Adipose tissue (tissue), 3 donors: ENCODE data around the gene NOL4L. TPM values are rescaled to one million over a fixed set of nuclear protein-coding genes. Genes with fewer than 3 reads are reported as not detected.

ENCODE experiments used
- H3K27ac ChIP-seq: one replicate; pipeline ENCODE4 v1.5.1; 2013; ENCODE audit warnings: low read depth, low read length
- WGBS, 3 donors: extraction: QIAGEN DNeasy Blood & Tissue Kit; methylation state at CpG; one replicate each; pipeline ENCODE4 v1.1.7; 2013; 5-methylcytosine and 5-hydroxymethylcytosine counted together
- polyA plus RNA-seq, 3 donors: library from polyadenylated mRNA; stranded (reverse); fragments of 200-250 nt; gene quantifications; one replicate each; pipeline ENCODE4 v1.2.3, GENCODE V29; 2013
- donor health status: healthy with polysubstance abuse.
- donor health status: Bipolar disorder and iron deficiency.
- donor health status: healthy.

NOL4L gene
- polyA plus RNA-seq, 3 donors: 5.3 to 9.9 (median 7.6) TPM

DNA sequence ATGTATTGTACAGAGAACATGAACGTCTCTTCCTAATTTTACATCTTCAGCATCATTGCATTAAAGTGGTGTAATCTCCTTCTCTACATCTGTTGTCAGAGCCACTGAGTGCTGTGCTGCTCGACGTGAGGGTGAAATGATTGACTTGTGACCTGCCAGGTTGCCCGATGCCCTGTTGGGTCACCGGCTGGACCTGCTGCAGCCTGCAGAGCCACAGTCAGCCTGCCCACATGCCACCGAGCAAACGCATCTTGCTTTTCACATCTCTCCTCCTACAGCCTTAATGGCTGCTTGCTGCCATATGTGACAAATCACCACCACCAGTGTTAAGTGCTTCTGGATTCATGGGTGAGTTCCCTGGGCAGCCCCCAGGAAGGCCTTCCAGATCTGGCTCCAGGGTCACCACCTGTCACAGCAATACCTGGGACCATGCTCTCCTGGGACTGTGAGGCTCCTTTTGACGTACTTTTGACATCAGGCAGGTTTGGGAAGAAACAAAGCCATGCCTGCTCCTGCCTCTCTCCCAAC lies 146.7 kb downstream of the NOL4L start:
- H3K27ac ChIP-seq: no peak overlapping the region
- WGBS, 3 donors: 81 to 90% (median 89%) methylated on average over 8 of the region's 8 CpGs

DNA sequence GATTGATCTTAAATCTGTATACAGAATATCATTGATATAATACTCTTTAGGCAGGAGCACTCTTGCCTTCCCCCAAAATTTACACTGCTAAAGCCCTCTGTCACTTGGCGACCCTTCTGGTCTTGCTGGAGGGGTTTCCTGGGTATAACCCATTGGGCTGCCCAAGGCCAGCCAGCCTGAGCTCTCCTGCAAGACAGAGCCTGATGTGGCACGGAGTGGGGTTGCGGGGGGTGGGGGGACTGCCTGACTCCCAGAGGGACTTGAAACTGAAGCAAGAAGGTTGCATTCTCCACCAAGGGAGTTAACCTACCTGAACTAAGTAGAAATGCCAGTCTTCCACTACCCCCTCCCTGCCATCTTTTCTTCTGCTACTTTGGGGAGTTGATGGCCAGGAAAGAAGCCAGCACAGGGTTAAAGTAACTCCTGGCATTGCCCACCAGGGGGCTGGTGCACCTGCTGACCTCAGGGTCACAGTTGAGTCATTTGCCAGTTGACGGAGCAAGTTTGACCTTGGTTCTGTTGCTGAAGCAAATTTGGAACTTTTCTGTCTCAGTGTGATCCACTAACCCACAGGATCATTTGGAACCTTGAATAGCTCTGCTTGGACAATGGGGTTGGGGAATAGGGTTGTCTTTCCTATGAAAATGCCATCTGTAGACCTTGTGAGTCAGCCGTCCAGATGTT lies 147.6 kb downstream of the NOL4L start:
- 68 to 82% (median 80%) methylated on average over 5 of the region's 5 CpGs for WGBS, 3 donors
- H3K27ac ChIP-seq: no peak overlapping the region

DNA sequence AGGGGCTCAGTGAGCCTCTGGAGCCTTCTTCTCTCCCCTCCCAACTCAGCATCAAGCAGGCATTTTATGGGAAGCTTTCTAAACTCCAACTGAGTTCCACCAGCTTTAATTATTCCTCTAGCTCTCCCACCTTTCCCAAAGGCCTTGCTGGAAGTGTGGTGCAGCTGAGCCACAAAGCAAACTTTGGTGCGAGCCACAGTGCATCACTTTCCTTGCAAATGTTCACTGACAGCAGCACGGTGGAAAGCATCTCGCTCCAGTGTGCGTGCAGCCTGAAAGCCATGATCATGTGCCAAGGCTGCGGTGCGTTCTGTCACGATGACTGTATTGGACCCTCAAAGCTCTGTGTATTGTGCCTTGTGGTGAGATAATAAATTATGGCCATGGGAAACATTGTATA lies 148.2 kb downstream of the NOL4L start:
- H3K27ac ChIP-seq: no peak overlapping the region
- 92 to 98% (median 96%) methylated on average over 7 of the region's 7 CpGs for WGBS, 3 donors

DNA sequence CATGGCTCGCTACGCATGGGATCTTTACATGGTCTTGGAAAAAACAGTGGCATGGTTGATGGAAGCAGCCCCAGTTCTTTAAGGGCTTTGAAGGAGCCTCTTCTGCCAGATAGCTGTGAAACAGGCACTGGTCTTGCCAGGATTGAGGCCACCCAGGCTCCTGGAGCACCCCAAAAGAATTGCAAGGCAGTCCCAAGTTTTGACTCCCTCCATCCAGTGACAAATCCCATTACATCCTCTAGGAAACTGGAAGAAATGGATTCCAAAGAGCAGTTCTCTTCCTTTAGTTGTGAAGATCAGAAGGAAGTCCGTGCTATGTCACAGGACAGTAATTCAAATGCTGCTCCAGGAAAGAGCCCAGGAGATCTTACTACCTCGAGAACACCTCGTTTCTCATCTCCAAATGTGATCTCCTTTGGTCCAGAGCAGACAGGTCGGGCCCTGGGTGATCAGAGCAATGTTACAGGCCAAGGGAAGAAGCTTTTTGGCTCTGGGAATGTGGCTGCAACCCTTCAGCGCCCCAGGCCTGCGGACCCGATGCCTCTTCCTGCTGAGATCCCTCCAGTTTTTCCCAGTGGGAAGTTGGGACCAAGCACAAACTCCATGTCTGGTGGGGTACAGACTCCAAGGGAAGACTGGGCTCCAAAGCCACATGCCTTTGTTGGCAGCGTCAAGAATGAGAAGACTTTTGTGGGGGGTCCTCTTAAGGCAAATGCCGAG lies 148.8 kb downstream of the NOL4L start:
- WGBS, 3 donors: 92 to 97% (median 95%) methylated on average over 11 of the region's 11 CpGs
- no peak overlapping the region for H3K27ac ChIP-seq

DNA sequence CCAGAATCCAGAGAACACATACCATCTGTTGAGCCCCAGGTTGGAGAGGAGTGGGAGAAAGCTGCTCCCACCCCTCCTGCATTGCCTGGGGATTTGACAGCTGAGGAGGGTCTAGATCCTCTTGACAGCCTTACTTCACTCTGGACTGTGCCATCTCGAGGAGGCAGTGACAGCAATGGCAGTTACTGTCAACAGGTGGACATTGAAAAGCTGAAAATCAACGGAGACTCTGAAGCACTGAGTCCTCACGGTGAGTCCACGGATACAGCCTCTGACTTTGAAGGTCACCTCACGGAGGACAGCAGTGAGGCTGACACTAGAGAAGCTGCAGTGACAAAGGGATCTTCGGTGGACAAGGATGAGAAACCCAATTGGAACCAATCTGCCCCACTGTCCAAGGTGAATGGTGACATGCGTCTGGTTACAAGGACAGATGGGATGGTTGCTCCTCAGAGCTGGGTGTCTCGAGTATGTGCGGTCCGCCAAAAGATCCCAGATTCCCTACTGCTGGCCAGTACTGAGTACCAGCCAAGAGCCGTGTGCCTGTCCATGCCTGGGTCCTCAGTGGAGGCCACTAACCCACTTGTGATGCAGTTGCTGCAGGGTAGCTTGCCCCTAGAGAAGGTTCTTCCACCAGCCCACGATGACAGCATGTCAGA lies 149.6 kb downstream of the NOL4L start:
- 94 to 96% (median 95%) methylated on average over 12 of the region's 12 CpGs for WGBS, 3 donors
- H3K27ac ChIP-seq: no peak overlapping the region

DNA sequence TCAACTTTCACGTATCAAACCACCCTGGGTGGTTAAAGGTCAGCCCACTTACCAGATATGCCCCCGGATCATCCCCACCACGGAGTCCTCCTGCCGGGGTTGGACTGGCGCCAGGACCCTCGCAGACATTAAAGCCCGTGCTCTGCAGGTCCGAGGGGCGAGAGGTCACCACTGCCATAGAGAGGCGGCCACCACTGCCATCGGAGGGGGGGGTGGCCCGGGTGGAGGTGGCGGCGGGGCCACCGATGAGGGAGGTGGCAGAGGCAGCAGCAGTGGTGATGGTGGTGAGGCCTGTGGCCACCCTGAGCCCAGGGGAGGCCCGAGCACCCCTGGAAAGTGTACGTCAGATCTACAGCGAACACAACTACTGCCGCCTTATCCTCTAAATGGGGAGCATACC lies 150.7 kb downstream of the NOL4L start:
- no peak overlapping the region for H3K27ac ChIP-seq
- WGBS, 3 donors: 86 to 88% (median 87%) methylated on average over 19 of the region's 19 CpGs

DNA sequence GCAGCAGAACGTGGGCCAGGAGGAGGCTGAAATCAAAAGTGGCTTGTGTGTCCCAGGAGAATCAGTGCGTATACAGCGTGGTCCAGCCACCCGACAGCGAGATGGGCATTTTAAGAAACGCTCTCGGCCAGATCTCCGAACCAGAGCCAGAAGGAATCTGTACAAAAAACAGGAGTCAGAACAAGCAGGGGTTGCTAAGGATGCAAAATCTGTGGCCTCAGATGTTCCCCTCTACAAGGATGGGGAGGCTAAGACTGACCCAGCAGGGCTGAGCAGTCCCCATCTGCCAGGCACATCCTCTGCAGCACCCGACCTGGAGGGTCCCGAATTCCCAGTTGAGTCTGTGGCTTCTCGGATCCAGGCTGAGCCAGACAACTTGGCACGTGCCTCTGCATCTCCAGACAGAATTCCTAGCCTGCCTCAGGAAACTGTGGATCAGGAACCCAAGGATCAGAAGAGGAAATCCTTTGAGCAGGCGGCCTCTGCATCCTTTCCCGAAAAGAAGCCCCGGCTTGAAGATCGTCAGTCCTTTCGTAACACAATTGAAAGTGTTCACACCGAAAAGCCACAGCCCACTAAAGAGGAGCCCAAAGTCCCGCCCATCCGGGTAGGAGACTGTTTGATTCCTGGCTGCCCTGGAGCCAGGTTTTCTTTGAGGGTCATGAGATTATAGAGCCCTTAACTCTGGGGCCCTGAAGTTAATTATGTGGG lies 151.7 kb downstream of the NOL4L start:
- 65 to 85% (median 74%) methylated on average over 20 of the region's 20 CpGs for WGBS, 3 donors
- H3K27ac ChIP-seq: no peak overlapping the region

DNA sequence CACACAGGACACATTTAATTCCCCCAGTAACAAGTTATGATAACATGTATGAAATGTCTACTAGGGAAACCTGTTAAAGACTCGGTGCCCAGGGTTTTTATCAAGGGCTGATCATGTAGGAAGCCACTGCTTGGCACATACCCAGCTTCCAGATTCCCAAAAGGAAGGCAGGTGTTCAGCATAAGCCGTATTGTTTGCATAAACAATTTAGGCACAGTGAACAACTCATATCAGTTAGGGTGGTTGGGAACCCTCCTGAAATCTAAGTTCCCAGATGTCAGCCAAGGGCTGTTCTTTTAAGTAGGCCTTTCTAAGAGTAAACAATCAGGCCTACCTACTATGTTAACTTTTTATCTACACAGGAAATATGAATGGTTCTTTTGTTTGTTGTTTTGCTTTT lies 152.9 kb downstream of the NOL4L start:
- 16 to 66% (median 62%) methylated on average over 2 of the region's 2 CpGs for whole genome bisulfite sequencing, 3 donors
- no peak overlapping the region for H3K27ac ChIP-seq

DNA sequence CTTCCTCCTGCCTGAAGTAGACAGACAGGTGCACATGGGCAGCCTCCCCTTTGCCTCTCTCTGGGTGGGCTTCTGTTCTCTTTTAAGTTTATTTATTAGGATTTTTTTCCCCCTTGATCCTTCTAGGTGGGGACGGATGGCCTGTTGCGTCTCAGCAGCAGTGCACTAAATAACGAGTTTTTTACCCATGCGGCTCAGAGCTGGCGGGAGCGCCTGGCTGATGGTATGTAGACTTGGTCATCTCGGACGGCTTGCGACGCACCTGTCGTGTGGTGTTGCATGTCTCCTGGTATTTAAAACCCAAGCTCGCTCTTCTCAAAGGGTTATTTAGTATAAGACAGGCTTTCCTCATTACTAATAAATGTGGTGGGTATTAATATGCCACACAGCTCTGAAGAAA lies 153.7 kb downstream of the NOL4L start:
- no peak overlapping the region for H3K27ac ChIP-seq
- WGBS, 3 donors: 96 to 98% (median 96%) methylated on average over 12 of the region's 12 CpGs

DNA sequence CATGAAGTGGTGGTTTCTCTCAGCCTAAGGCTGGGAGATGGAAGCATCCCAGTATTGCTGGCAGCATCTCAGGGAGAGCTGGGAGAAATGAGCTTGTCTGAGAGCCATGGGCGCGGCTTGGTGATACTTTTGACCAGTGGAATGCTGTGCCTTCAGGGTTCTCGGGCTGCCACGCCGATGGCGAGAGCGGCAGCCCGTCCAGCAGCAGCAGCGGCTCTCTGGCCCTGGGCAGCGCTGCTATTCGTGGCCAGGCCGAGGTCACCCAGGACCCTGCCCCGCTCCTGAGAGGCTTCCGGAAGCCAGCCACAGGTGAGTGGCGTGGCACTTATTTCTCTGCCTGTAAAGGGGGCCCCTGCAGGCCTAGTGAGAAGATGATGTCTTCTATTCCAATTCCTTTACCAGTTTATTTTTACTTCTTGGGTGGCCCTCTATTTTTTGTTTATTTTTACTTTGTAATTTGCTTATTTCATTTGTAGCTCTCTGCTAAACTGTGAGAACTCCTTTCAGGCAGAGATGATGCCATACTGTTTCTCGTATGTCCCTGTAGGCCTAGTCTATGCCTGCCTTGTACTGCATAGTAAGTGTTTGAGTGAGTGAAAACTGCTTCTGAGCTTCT lies 155.3 kb downstream of the NOL4L start:
- 97 to 98% (median 97%) methylated on average over 16 of the region's 16 CpGs for WGBS, 3 donors

DNA sequence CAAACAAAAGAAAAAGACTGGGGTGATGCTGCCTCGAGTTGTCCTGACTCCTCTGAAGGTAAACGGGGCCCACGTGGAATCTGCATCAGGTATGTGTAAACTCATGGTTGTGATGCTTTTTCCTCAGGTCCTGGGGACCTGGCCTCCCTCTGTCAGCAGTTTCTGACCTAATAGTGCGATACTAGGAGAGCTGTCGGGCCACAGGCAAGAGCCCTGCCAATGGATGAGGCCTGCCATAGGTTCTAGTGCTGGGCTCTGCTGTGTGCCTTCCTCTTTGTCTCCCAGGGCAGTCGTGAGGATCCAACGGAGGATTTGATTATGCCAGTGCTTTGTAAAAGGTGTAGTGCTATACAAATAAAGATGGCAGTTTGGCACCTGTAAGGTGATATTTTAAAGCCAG lies 155.8 kb downstream of the NOL4L start:
- 84 to 94% (median 90%) methylated on average over 7 of the region's 7 CpGs for WGBS, 3 donors
- no peak overlapping the region for H3K27ac ChIP-seq

More for the DNA sequence above, 155.3 kb downstream of the NOL4L start:
- H3K27ac ChIP-seq: no peak overlapping the region

DNA sequence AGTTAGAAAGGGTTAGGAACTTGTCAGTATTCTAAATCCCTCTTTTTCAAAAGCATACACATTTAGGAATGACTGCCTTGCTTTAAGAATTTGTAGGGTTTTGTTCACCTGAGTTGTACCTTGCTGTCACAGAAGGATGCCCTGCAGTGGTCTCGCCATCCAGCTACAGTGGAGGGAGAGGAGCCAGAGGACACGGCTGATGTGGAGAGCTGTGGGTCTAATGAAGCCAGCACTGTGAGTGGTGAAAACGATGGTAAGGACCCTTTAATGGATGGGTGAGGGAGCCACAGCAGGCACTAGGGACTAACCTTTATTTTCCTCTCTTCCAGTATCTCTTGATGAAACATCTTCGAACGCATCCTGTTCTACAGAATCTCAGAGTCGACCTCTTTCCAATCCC lies 157.1 kb downstream of the NOL4L start:
- no peak overlapping the region for H3K27ac ChIP-seq
- WGBS, 3 donors: 90 to 96% (median 91%) methylated on average over 6 of the region's 6 CpGs

DNA sequence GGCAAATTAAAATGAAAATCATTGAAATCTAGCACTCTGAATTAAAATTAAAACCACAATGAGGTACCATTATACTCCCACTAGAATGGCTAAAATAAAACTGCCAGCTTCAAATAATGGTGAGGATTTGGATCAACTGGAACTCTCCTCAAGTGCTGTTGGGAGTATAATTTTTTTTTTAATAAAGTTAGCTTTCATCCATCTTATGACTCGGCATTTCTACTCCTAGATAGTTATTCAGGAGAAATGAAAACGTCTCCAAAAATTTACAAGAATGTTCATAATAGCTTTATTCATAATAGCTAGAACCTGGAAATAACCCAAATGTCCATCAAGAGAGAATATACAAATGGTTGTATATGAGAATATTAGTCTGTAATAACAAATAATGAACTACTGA lies 163.8 kb downstream of the NOL4L start:
- 46 to 61% (median 53%) methylated on average over 2 of the region's 2 CpGs for WGBS, 3 donors
- H3K27ac ChIP-seq: no peak overlapping the region

DNA sequence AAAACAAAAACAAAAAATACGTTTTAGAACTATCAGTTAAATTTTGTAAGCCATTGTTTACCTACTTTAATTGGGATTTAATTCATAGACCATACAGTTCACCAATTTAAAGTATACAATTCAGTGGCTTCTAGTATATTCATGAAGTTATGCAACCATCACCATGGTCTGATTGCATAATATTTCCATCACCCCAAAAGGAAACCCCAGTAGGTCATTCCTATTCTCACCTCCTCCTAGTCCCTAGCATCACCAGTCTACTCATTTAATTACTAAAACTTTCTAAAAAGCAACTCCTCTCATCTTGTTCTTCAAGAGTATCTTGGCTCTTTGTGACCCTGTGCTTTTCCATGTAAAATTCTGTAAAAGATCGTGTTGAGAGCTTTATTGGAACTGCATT lies 166.8 kb downstream of the NOL4L start:
- 82 to 91% (median 87%) methylated on average over 2 of the region's 2 CpGs for WGBS, 3 donors

DNA sequence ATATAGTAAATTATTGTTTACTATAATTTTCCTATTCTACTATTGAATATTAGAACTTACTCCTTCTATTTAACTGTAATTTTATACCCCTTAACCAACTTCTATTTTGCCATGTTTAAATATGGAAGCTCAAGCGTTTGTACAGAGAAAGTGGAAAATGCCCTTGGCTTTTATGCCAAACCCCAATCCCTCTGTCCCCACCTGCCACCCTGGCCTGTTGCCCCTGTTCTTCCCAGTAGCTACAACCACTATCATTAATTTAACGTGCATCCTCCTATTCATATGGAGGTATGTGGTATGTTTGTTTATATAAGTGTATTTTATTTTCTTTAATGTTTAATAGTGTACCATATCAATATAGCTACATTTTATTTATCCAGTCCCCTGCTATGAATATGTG lies 168.9 kb downstream of the NOL4L start:
- no peak overlapping the region for H3K27ac ChIP-seq
- 65 to 92% (median 86%) methylated on average over 2 of the region's 2 CpGs for WGBS, 3 donors

More for the DNA sequence above, 166.8 kb downstream of the NOL4L start:
- no peak overlapping the region for H3K27ac ChIP-seq

DNA sequence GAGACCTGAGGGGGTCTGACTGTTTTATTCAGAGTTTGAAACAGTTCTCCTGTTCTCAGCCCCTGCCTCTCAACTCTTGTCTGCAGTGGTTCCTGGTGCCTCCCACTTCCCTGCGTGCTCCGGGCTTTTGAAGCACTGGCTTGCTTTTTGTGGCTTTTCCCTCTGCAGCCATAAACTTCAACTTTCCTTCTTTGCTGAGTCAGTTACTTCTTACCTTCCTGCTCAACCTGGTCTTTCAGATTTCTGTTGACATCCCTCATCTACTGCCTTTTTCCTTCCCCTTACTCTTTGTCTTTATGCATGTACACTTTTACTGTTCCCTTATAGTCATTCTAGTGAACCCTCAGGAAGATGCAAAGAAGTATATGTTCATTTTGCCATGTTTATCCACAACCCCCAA lies 169.6 kb downstream of the NOL4L start:
- WGBS, 3 donors: 34 to 79% (median 44%) methylated on average over 2 of the region's 2 CpGs
- H3K27ac ChIP-seq: no peak overlapping the region

DNA sequence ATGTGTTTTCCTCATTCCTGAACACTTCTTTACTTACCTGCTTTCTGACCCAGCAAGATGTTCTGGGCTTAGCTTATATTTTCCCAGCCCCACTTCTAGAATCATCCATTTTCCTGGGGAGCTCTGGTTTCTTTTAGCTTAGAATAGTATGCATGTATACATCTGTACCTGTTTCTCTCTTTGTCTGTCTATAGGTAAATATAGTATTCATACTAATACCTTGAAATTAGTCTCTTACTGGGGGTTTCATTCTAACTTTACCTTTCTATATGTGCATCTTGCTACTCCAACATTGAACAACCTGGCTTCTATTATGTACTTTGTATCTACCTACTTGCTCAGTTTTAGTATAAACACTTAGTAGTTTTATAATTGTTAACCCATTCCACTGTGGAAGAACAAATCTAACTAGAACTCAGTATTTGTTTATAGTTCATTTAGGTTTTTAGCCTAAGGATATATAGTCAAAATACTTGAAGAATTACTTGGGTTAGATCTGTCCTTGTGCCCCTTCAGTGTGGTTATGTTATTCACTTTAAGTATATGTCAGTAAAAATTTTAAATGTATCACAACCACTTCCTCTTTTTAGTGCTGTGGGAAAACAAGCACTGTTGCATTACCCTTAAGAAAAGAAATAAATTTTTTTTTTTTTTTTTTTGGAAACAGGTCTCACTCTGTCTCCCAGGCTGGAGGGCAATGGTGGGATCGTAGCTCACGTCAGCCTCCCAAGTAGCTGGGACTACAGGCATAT lies 173.0 kb downstream of the NOL4L start:
- 58 to 97% (median 80%) methylated on average over 2 of the region's 2 CpGs for WGBS, 3 donors
- no peak overlapping the region for H3K27ac ChIP-seq
